AG08395 (cell line): ENCODE data around the gene S100Z.
"Not testable (repeated sequence)": the region's sequence is repeated elsewhere in the genome, so short reads cannot be mapped to it uniquely, and the experiment has no call there.

ENCODE experiments used
- DNase-seq: peaks from one replicate; pipeline ENCODE4 v3.0.0; 2012; ENCODE audit warnings: mixed read lengths, low spot score

S100Z gene

DNA sequence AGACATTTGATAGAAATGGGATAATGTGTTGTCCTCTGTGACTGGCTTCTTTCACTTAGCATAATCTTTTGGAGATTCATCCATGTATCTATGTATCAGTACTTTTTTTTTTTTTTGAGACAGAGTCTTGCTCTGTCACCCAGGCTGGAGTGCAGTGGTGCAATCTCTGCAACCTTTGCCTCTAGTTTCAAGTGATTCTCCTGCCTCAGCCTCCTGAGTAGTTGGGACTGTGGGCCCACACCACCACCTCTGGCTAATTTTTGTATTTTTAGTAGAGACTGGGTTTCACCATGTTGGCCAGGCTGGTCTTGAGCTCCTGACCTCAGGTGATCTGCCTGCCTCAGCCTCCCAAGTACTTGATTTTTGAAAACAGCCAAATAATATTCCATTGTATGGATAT lies 23.4 kb upstream of the S100Z start:
- not testable (repeated sequence) for DNase-seq

DNA sequence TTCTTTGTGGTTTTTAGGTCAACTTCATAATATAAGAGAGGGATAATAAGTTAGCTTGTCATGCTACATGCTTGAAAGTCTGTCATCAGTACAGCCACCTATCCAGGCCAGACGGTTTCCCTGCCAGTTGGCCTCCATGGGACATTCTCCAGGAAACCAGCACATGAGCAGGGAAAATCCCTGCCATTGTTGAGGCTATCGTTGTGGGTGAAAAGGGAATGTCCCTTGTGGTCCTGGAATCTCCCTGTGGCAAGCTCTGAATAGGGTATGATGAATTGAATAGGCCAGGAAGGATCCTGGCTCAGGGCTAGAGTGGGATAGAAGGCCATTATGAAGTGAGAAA lies 18.7 kb upstream of the S100Z start:
- DNase-seq: peak; percentile 27

DNA sequence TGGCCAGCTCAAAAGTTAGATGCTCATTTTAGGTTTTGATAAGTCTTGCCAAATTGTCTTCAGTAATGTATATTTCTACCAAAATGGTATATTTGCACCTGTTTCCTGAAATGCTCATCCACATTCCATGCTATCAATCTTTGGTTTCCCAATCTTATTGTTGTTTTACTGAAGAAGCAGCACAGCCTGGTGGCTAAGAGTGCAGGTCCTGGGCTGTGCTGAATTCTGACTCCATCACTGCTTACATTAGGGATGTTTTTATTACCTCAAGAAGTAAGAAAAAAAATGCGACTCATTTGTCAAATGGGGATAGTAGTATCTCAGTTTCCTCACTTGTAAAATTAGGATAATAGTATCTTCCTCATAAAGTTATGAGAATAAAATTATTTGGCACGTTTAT lies 13.6 kb upstream of the S100Z start:
- no peak for DNase-seq

GRCh38 chr5:76836585-76836984 lies 13.2 kb upstream of the S100Z start:
- no peak for DNase-seq

GRCh38 chr5:76838481-76839261 lies 11.1 kb upstream of the S100Z start:
- peak; percentile 62 for DNase-seq

DNA sequence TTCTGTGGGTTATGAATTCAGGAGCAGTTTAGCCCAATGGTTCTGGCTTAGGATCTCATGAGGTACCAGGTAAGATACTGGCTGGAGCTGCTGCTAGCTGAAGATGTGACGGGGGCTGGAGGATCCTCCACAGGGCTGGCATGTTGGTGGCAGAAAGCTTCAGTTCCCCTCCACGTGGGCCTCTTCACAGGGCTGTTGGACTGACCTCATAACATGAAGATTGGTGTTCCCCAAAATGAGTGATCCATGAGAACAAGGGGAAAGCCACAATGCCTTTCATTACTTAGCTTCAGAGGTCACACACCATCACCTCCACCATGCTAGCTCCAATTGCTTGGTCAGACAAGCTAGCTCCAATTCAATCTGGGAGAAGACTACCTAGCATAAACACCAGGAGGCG lies 8.5 kb upstream of the S100Z start:
- DNase-seq: no peak

- no peak for DNase-seq
Measured at GRCh38 chr5:76845890-76846289, 3.9 kb upstream of the S100Z start.

- DNase-seq: no peak
Measured at GRCh38 chr5:76850543-76851145, 830 bp downstream of the S100Z start.

DNA sequence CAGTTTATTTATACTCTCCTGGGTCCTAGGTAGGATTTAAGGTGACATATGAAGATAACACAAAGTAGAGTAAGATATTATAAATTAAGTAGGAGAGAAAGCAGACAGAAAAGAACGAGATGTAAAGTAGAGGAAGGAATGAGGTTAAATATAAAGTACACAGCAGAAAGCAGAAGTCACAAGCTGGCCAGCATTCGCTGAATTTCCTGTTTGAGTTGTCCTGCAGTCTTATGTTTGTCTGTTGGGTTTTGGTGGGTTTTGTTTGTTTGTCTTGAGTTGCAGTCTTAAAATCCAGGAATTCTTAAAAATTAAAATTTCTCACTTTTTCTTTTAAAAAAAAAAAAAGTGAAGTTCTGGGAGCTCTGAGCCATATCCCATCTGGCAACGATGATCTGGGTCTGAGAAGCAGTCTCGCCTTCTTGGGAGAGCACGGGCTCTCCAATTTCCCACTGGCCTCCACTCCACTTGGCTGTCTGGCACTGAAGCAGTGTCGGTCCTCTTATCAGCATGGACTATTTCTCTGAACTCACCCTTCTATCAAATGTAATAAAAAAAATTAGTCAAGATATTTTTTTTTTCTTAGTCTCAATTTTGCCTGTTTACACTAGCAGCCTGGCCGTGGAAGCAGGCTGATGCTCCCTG lies 2.0 kb downstream of the S100Z start:
- DNase-seq: no peak

- DNase-seq: no peak
Measured at GRCh38 chr5:76852772-76853171, 3.0 kb downstream of the S100Z start.

DNA sequence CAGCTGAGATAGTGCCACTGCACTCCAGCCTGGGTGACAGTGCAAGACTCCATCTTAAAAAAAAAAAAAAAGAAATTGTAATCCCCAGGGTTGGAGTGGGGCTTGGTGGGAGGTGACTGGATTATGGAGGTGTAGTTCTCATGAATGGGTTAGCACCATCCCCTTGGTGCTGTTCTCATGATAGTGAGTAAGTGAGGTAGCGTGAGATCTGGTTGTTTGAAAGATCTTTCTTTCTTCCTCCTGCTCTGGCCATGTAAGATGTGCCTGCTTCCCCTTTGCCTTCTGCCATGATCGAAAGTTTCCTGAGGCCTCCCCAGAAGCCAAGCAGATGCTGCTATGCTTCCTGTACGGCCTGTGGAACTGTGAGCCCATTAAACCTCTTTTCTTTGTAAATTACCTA lies 3.9 kb downstream of the S100Z start:
- DNase-seq: not testable (repeated sequence)

- no peak for DNase-seq
Measured at GRCh38 chr5:76854644-76855043, 4.8 kb downstream of the S100Z start.

- DNase-seq: not testable (repeated sequence)
Measured at GRCh38 chr5:76855501-76855900, 5.7 kb downstream of the S100Z start.

DNA sequence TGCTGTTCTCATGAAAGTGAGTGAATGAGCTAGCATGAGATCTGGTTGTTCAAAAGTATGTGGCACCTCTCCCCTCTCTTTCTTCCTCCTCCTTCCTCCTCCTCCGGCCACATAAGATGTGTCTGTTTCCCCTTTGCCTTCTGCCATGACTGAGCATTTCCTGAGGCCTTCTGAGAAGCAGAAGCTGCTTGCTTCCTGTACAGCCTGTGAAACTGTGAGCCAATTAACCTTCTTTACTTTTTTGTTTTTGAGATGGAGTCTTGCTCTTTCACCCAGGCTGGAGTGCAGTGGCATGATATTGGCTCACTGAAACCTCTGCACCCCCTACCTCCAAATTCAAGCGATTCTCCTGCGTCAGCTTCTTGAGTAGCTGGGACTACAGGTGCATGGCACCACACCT lies 6.1 kb downstream of the S100Z start:
- no peak for DNase-seq

- not testable (repeated sequence) for DNase-seq
Measured at GRCh38 chr5:76856800-76857199, 7.0 kb downstream of the S100Z start.

- DNase-seq: no peak
Measured at GRCh38 chr5:76859591-76860247, 9.9 kb downstream of the S100Z start.

DNA sequence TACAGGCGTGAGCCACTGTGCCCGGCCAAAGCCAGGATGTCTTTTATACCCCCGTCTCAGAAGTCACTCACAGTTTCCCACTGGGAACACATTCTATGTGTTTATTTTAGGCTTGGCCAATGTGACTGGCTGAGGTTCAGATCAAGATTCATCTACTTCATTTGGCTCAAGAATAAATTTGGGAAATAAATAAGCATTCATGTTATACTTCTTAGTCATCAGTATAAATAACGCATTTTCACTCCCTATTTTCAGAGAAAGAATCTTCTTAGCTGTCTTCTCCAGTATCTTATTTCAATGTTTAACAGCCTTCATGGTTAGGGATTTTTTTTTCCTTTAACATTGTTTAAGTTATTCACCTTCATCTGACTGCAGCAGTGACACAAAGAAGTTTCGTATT lies 11.8 kb downstream of the S100Z start:
- DNase-seq: no peak

- DNase-seq: no peak
Measured at GRCh38 chr5:76863001-76863400, 13.2 kb downstream of the S100Z start.

DNA sequence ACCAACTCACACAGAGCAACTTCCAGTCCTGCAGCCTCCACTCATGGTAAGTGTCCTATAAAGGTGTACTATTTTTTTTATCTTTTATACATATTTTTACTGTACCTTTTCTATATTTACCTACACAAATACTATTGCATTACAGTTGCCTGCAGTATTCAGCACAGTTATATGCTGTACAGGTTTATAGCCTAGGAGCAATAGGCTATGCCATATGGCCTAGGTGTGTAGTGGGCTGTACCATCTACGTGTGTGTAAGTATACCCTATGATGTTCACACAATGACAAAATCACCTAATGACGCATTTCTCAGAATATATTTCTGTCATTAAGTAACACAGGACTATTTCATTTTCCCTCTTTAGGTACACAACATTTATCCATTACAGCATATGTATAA lies 16.7 kb downstream of the S100Z start:
- DNase-seq: no peak

DNA sequence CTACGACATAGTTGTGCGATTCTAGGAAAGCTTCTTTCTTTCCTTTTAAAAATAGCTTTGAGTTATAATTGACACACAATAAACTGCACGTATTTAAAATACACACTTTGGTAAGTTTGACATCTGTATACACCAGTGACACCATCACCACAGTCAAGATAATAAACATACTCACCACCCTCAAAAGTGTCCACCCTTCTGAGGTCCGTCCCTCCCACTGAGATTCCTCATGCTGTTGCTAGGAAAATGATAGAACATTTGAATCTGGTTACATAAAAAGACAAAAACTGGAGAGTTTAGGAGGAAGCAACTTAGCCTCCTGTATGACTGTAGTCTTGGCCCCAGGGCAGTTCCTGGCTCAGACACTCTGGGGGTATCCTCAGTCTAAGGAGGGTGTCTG lies 17.2 kb downstream of the S100Z start:
- DNase-seq: no peak

DNA sequence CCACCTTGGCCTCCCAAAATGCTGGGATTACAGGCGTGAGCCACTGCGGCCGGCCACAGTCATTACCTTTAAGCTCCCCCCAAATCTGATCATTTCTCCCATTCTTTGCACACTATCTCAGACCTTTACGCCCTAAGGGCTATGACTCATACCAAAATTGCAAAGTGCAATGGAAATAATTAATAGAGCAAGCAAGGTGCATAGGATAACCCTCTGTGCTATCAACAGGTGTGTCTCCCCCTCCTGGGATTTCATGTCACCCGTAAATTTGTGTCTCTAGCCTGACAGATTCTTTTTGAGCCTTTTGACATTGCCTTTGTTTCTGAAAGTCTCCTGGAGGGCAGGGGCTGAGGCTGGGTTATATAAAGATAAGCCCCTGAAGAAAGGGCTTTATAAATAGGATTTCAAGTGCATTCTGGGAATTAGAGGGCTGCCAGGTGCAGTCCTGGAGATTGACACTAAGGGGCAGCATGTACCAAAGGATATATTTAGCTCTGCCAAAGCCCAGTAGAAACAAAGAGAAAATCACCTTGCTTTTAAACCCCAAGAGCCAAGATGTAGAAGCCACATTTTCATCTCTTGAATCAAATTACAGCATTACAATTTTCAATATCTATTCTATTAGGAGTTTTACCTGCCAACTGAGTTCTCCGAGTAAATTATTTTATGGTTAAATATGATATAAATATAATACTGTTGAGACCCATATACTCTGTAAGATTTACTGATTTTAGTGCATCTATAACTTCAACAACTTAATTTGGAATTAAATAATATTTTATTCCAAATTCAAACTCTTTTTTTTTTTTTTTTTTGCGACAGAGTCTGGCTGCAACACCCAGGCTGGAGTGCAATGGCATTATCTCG lies 18.2 kb downstream of the S100Z start:
- DNase-seq: peak; percentile 72

GRCh38 chr5:76870046-76870445 lies 20.2 kb downstream of the S100Z start:
- DNase-seq: no peak
